HG03342 (cell line): ENCODE data around the gene SYNJ2BP.

Experiments used
- ATAC-seq: cut with Tn5 transposase; IDR thresholded peaks from one replicate; pipeline ENCODE4 v1.9.1; 2021; ENCODE audit warnings: mild to moderate bottlenecking, moderate library complexity; ENCODE audit not compliant: unreplicated experiment

The SYNJ2BP gene

DNA sequence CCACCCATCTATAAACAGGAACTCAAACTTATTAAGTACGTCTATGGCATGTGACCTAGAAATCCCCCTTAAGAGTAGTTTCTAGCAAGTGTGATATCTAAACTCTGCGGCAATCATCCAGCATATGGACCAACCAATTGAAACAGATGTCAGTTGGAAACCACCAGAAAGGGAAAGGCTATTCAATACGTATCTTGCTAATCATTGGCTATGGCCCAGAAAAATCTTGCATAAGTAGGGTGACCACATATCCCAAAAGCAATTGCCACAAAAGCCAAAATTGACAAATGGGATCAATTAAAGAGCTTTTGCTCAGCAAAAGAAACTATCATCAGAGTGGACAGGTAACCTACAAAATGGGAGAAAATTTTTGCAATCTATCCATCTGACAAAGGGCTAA is 24.2 kb downstream of the SYNJ2BP start:
- ATAC-seq, result no peak

DNA sequence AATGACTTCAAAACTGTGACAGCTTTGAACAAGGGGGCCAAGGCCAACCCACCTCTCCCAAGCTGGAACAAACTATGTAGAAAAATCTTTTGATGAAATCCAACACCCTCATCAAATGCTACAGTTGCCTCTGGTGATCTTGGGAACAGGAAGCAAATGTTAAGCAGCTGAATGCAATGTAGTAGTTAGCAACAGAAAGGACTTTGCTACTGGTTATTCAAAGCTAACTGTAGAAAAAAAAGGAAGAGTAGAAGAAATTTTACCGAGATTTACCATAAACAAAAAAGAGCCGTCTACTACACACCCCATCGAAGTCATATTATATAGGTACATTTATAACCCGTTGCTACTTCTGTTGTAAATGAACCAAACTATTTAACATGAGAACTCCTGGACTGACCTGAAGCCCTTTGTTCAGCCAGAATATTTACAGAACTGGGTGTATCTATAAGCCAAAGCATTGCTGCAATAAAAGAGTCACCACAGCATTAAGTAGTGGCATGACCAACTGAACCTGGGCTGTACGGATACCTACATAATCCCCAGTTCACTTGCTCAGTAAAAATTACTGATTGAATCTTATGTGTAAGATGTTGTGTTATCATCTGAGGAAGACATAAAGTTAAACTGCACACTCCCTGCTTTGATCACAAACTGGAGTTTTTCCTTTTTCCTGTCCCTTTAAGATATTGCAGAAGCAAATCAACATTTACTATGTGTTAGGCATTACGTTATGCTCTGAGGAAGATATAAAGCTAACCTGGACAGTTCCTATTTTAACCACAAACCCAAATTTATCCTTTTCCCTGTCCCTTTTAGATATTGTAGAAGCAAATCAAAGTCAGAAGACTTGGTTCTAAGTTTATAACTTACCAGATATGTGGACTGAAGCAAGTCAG is 25.1 kb downstream of the SYNJ2BP start:
- ATAC-seq, result no peak

DNA sequence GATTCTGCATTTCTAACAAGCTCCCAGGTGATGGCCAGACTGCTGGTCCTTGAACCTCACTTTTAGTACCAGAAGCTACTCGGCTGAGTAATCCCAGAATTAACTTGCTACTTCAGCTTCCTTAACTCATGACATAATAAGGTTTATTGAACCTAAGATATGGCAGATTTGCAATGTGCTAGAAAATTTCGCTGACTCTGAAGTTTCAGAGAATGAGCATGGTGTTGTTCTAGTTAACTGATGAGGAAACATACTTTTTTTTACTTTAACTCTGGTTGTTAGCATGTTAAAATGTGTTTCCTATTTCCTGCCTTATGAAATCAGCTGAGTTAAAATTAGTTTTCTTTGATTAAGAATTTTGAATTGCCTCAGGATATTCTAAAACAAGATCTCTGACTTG is 34.4 kb downstream of the SYNJ2BP start:
- no peak for ATAC-seq

- no peak for ATAC-seq
Measured at GRCh38 chr14:70380824-70381223, 36.1 kb downstream of the SYNJ2BP start.

DNA sequence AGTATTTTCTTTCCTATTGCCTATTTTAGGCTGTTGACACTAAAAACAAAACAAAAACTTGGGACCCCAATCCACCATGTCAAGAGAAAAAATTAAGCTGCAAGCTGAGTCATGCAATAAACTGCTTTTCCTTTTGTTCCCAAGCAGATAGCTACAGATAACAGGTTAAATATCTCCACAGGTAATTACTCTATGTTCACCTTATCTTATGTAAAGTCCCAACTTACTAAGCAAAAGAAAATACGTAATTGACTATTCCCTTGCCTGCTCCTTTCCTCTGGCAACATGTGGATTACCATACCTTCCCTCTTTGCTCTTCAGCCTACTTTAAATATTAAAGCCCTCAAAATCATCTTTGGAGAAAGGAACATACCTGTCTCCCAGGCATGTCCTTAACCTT is 38.2 kb downstream of the SYNJ2BP start:
- no peak for ATAC-seq
